HG03432 (cell line): ENCODE measurements around the gene TSPO.
"Not testable (repeated sequence)": the region's sequence is repeated elsewhere in the genome, so short reads cannot be mapped to it uniquely, and the experiment has no call there.

Experiments
- ATAC-seq: cut with Tn5 transposase; IDR thresholded peaks from one replicate; pipeline ENCODE4 v1.9.1; 2021; ENCODE audit warnings: mild to moderate bottlenecking, moderate library complexity; ENCODE audit not compliant: unreplicated experiment

The TSPO gene

DNA sequence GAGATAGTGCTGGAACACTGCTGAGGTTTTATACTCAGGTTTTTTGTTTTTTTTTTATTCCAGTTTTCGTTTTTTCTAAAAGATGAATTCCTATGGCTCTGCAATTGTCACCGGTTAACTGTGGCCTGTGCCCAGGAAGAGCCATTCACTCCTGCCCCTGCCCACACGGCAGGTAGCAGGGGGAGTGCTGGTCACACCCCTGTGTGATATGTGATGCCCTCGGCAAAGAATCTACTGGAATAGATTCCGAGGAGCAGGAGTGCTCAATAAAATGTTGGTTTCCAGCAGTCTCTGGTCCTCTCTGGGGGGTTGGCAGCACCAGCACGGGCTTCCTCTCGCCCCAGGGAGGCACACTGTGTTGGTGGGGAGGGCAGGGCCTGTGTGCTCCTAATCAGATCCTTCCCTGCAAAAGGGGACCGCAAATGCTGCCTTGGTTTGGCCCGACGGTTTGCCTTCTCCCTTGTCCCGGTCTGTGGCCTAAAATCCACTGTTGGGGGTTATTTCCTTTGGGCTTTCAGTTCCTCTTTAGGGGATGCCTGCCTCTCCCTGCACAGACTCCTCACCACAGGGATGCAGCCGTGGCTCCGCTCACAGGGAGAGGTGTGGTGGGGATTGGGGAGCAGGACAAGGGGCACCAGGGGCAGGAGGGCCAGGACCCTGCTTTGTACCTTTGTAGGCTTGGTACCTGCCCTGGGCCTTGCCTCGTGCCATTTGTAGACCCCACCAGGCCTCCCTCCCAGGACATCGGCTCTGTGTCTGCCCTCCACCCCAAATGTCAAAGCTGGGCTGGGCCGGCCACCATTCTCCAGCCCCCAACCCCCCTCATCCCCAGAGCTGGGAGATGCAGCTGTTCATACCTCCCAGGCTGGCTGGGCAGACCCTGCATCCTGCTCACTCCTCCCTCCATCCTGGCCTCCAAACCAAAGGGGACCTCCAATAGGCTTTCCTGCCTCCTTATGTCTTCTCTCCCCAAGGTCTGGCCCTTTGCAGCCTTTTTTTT is 21.6 kb upstream of the TSPO start:
- ATAC-seq: no peak

DNA sequence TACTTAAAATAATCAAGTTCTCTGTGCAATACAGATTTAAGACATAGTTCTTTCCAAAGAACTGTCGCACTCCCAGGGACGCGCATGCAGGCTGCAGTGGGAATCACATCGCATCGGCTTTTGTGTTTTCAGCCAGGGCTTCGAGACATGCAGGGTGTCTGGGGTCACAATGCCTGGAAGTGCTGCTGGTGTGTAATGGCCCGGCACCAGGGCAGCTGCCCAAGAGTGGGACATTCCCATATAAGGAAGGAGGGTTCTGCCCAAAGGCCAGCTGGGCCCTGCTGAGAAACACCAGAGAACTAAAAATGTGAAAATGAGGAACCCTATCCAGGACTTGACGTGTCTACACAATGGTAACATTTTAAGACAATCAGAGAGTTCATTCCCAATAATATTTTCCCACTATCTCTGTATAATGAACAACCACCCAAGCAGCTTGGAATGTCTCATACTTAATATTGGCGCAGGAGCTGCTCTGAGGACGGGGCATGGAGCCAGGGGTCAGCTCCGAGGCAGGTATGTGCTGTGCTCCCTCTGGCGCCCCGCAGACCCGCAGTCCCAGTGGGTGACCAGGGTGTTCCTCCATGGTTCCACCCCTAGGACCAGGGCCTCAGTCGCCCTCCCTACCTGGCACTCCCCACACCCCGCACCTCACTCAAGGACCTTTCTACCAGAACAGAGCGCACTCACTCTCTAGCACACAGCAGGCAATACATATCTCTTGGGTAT is 19.4 kb upstream of the TSPO start:
- ATAC-seq: no peak

DNA sequence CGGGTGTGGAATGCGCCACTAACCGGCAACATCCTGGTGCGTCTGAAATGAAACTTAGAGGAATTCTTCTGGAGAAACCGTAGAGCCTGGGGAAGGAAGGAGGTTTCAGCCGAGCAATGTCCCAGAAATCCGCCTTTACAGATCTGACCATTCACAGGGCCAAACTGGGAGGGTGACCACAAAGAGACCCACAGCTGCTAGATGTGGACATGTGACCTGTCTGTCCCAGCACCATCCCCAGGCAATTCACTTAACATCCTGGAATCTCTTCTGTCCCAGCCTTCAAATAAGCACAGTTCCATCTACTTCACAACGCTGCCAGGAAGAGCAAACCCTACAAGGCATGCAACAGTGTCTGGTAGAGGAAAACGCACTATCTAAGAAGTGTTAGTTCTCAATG is 18.0 kb upstream of the TSPO start:
- ATAC-seq: no peak

DNA sequence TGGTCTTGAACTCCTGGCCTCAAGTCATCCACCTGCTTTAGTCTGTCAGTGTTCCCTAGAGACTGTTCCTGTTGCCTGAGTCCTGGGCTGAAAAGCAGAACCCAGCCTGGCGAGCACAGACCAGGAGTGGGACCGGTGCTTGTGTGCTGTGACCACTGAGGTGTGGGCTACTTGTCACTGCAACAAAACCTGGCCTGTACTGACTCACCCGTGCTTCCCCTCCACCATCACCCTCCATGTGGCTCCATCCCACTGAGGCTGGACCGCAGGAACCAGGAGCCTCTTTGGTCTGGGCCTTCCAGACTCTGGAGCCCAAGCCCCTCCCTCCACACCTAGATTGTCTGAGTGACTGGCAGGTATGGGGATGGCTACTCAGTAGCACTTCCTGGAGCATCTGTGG is 16.8 kb upstream of the TSPO start:
- no peak for ATAC-seq

DNA sequence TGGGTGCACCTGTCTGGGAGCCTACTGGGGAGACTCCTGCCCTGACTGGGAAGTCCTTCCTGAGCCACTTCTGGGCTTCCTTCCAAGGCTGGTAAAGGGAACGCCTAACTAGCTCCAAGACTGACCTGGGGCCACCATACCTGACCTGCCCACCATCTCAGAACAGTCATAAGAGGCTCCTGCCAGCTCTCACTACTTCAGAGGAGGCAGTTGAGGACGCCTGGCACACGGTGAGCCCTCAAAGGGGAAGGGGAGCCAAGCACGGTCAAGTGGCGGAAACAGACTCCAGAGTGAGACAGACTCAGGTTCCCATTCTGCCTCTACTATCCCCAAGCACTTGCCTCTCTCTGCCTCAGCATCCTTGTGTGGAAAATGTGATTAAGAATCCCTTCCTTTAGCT is 15.8 kb upstream of the TSPO start:
- no peak for ATAC-seq

DNA sequence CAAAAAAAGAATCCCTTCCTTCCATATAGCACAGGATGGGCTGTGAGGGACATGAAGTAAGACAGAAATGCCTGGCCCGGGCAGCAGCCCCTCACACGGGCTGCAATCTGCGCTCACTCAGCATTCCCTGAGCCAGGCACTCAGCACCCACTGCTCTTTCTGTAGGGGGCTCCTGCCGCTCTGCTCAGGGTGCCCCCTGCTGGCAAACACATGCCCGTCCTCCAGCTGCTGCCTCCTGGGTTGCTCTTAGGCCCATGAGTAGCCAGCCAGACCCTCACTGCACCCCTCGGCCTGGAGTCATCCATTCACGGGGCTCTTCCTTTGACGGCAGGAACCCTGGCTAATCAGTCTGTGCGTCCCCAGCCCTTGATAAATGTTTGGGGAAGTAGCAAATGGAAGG is 15.1 kb upstream of the TSPO start:
- no peak for ATAC-seq

DNA sequence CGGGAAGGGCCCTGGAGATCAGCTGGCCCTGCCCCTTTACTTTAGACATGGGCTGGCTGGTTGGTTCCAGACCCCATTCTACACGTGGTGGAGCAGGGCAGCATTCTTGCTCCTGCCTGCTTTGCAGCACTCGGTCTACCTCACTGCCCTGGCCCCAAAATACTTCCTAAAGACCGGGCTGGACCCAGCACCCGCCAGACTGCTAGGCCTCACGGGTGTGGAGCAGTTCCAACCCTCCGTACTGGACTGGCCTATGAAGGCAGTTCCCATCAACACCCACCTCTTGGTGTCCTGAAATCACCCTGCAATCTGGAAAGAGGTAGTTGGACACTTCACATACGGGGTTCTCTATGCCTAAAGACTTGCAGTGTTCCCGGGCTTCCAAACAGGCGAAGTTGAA is 14.6 kb upstream of the TSPO start:
- ATAC-seq: no peak

DNA sequence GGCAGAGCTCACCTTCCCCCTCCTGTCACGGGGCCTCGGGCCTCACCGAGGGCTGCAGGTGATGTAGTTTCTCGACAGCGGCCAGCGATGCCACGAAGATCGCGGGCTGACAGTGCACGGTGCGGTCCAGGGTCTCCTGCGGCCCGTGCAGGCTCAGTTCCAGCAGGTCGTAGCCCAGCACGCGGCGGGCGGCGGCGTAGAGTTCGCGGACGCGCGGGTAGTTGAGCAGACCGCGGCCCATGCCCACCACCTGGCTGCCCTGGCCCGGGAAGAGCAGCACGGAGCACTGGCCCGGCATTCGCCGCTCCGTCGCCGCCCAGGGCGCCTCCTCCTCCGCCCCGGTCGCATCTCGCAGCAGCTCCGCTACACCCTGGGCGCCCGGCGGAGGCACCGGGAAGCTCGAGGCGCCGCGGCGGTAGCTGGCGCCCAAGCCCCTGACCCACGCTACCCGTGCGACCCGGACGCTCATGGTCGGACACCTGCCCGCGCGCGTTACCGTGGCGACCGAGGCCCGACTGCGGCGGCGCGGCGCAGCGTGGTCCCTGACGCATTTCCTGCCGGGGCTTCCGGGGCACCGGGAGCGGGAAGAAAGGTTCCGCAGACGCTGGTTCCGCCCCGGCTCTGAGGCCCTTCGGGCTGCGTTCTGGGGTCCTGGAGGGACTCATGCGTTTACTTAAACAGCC is 8.3 kb upstream of the TSPO start, which contains the start of gene MCAT:
Gene MCAT (minus strand): TSS at position 519 of the 683 bp plus-strand sequence. CDS start 50 bp downstream, at position 469.
- peak; percentile 82 for ATAC-seq

DNA sequence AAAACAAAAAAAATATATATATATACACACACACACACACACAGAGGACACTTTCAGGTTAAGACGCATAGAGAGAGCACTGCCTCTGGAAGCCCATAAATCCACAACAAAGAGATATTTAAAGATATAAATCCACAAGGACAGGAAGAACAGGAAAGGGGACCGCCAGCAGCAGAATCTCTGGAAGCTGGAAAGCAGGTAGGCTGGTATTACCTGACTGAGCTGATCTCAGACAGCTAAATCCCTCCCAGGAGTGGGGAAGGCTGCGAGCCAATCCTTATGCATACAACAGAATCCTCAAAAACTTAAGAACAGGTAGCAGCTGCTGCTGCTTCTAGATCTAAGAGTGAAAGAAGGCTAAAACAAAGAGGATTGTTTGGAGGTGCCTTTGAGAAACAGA is 6.4 kb upstream of the TSPO start:
- no peak for ATAC-seq

DNA sequence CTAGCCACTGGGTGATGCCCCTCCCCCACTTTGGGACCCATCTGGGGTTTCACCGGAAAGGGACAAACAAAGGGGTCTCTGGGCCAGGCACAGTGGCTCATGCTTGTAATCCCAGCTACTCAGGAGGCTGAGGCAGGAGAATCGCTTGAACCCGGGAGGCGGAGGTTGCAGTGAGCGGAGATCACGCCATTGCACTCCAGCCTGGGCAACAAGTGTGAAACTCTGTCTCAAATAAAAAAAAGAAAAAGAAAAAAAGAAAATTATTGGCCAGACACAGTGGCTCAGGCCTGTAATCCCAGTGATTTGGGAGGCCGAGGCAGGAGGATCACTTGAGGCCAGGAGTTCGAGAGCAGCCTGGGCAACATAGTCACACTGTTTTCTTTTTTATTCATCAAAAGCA is 6.0 kb upstream of the TSPO start:
- ATAC-seq: not testable (repeated sequence)

DNA sequence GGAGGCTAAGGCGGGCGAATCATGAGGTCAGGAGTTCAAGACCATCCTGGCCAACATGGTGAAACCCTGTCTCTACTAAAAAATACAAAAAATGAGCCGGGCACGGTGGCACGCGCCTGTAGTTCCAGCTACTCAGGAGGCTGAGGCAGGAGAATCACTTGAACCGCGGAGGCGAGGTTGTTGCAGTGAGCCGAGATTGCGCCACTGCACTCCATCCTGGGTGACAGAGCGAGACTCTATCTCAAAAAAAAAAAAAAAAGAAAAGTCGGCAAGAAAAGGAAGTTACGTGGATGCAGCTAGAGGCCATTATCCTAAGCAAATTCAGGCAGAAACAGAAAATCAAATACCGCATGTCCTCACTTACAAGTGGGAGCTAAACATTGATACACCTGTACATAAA is 5.0 kb upstream of the TSPO start:
- ATAC-seq: not testable (repeated sequence)

DNA sequence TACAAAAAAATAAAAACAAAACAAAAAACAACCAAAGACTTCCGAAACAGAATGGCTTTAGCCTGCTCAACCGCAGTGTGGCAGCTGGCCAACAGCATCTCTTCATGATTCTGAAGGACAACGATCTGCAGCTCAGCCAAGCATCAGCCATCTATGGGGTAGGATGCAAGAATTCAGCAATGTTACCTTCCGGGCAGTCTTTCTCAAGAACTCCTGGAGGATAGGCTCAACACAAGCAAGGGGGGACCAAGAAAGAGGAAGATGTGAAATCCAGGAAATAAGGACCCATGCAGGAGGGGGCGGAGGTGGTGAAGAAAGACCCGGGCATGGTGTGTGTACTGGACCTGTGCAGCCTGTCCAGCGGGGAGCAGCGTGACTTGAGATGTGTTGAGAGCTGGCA is 3.5 kb upstream of the TSPO start:
- ATAC-seq: no peak

DNA sequence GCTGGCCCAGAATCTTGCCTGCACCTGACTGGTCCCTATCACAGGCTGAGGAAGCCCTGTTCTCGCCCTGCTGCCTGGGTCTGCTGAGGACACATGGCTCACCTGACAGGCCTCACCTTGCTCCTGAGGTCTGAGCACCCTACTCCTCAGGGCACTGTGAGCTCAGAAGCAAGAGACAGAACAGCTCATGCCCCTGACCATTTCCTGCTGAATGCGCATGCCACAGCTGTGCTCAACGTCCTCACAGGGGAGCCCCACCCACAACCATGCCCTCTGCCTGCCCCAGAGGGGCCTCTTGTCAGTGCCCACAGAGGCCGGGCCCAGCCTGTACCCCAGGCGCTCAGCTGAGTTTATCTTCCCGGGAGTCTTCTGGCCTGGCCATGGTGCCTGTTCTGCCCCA is 2.8 kb upstream of the TSPO start:
- no peak for ATAC-seq

DNA sequence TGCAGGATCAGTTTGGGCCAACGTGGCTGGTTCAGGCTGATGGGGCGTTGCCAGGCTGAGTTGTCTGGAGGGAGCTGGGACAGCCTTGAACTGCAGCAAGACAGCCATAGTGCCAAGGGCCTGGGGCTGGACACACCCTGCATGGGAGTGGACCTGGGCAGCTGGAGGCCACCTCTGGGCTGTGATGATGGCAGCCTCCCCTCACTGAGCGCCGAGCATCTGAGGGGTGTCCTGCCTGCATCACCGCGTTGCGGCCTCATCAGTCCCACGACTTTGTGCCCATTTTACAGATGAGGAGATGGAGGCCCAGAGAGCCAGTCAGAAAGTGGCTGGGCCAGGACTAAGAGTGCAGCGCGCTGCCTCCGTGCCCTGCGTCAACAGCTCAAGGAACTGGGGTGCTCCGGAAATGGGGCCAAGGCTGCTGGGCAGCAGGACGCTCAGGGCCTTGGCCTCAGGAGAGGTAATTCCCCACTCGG is 590 bp upstream of the TSPO start:
- ATAC-seq: no peak

DNA sequence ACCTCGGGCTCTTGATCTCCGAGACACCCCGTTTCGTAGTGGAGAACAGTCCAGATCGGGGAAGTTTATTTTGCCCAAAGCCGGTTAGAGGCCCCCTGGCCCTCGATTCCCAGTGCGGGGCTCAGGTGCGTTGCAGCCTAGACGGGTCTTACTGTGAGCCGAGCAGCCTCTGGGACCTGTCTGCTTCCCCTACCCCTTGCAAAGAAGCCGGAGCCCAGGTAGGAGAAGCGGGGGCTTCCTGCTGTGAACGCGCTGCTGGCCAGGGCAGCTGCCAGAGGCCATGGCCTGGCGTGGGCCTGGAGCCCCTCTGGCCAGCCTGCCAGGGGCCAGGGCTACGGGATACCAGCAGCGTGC is 621 bp downstream of the TSPO start:
- no peak for ATAC-seq

DNA sequence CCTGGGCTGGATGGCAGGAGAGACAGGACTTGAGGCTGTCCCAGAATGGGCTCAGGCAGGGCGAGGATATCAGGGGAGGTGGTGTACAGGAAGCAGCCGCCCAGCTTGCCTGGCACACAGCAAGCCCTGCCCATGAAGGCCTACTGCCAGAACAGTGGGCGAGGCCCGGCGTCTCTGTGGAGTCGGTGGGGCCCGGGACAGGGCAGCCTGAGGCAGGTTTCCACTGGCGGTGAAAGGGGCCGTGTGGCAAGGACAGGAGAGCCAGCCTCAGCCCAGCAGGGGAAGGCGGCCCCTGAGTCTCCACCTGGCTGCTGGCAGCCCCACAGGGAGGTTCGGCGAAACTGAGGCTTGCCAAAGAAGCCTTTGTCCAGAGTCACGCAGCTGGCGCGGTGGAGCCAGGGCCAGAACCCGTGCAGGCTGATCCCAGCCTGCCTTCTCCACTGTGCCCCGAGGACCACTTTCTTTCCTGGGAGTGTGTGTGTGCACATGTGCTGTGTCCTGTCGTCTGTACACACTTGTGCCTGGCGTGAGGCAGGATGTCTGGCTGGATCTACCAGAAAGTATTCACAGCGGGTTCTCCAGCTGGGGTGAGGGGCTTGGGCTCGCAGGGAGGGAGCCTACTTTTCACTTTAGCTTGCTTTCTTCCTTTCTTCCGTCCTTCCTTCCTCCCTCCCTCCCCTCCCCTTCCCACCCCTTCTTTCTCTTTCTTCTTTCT is 1.2 kb downstream of the TSPO start:
- no peak for ATAC-seq

DNA sequence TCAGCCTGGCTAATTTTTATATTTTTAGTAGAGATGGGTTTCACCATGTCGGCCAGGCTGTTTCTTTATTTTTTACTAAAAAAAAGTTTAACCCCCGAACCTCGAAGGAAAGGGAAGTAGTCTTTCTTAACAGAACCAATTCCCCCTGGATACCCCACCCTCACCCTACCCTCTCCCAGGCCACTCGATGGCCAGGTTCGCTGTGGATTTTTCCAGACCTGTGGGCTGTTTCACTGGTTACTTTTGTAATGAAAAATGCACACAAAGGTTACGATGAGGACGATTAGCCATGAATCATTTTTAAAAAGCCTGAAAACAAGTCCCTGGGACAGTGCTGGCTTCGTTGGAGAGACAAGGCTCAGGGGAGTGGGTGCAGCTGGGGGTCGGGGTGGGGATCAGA is 2.5 kb downstream of the TSPO start:
- no peak for ATAC-seq

DNA sequence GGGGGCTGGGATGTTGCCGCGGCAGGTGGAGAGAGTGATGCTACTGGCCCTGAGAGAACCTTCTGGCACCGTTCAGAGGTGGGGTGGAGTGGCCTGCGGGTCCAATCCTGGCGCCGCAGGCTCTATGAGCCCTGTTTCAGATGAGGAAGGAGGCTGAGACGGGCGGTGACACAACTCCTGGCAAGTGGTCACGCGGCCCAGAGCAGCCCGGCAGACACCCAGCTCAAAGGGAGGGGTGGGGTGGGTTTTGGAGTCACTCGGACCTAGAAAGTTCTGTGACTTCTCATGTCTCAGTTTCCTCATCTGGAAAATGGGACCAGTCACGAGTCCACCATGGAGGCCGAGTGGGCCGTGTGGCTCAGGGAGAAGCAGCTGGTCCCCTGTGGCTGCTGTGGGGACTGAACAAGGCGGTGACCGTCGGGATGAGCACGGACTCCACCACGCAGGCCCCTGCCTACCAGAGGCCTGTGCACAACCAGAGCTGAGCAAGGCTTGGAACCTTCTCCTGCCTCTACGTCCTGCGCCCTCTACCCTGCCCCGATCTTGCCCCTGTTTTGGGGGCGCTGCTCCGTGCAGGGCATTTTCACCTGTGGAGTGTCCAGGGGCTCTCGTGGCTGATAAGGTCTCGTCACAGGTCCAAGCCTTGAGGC is 3.7 kb downstream of the TSPO start:
- no peak for ATAC-seq

DNA sequence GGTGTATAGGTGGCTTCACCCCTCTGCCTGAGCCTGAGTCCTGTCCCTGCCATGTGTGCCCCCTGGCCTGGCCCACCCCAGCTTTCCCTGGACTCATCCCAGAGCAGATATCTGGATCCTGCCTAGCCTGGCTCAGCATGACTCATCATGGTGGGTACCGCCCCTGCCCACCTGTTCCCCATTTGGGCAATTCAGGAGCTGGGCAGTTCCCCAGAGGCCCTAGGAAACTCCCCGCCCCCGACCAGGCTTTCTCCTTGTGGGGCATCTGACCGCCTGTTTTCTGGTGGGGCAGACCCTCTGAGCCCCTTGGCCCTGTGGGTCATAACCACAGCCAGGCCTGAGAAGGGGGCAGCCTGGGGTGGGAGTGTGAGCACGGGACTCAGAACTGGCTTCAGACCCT is 4.4 kb downstream of the TSPO start:
- no peak for ATAC-seq

DNA sequence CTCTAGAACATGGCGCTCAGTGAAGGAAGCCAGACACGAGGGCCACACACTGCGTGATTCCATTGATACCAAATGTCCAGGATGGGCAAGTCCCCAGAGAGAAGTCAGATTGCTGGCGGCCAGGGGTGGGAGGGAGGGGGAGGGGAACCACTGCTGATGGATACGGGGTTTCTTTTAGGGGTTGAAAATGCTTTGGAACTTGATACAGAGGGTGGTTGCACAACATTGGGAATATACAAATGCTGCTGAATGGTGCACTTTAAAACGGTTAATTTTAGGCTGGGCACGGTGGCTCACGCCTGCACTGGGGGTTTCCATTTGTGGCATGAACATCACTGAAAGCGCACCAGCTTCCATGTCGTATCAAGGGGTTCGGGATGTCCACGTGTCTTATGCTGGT is 5.1 kb downstream of the TSPO start:
- ATAC-seq: no peak
